HG03342 (cell line): Measurements from ENCODE around the gene YY1AP1.
"Not testable (repeated sequence)": the region's sequence is repeated elsewhere in the genome, so short reads cannot be mapped to it uniquely, and the experiment has no call there.

Experiments used
- ATAC-seq: cut with Tn5 transposase; IDR thresholded peaks from one replicate; pipeline ENCODE4 v1.9.1; 2021; ENCODE audit warnings: mild to moderate bottlenecking, moderate library complexity; ENCODE audit not compliant: unreplicated experiment

YY1AP1 gene

GRCh38 chr1:155648207-155649147 is 40.1 kb downstream of the YY1AP1 start:
- ATAC-seq = no peak

- ATAC-seq = no peak
These were observed 42.3 kb downstream of the YY1AP1 start for GRCh38 chr1:155646307-155646706.

GRCh38 chr1:155645648-155646047 is 42.9 kb downstream of the YY1AP1 start:
- no peak for ATAC-seq

- no peak for ATAC-seq
These were observed 43.5 kb downstream of the YY1AP1 start for GRCh38 chr1:155645034-155645598.

- no peak for ATAC-seq
These were observed 45.3 kb downstream of the YY1AP1 start for GRCh38 chr1:155643230-155643629.

GRCh38 chr1:155642559-155643180 is 45.9 kb downstream of the YY1AP1 start:
- not testable (repeated sequence) for ATAC-seq

GRCh38 chr1:155640367-155640766 is 48.2 kb downstream of the YY1AP1 start:
- no peak for ATAC-seq

GRCh38 chr1:155636397-155637153 is 52.0 kb downstream of the YY1AP1 start:
- ATAC-seq = no peak

- not testable (repeated sequence) for ATAC-seq
These were observed 62.1 kb downstream of the YY1AP1 start for GRCh38 chr1:155626428-155626827.

GRCh38 chr1:155623357-155623756 is 65.2 kb downstream of the YY1AP1 start:
- ATAC-seq = no peak

- ATAC-seq = no peak
These were observed 66.4 kb downstream of the YY1AP1 start for GRCh38 chr1:155622191-155622590.

GRCh38 chr1:155613226-155613625 is 75.3 kb downstream of the YY1AP1 start:
- ATAC-seq = not testable (repeated sequence)

GRCh38 chr1:155610257-155610647 is 78.3 kb downstream of the YY1AP1 start:
- ATAC-seq = not testable (repeated sequence)

GRCh38 chr1:155609515-155610256 is 78.9 kb downstream of the YY1AP1 start, which contains the start of gene MSTO1:
Gene MSTO1 (plus strand): TSS chr1:155610218. CDS start chr1:155610249, 31 bp downstream.
- ATAC-seq = peak; percentile 89
